ENCODE measurements around the gene SRP19. TPM values are rescaled to one million over a fixed set of nuclear protein-coding genes. Genes with fewer than 3 reads are reported as not detected.

The SRP19 gene
- polyA plus RNA-seq, 3 donors, result 18.6 to 87.4 (median 71.9) TPM

DNA sequence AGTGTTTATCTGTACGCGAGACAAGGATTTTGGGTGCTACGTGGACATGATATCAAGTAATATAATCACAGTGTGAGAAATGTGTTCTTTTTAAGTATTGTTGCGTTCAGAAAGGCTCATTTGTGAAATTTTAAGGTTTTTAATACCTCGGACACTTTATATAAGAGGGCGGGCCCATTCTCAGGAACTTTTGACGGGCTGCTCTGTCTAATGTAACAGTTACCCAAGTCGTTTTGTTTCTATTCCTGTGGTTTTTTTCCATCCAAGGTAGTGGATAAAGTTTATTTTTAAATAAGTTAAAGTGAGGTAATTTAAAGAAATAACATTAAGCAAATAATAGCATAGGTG is 525 bp downstream of the SRP19 start:
- Mint-ChIP-seq H3K9me3 (peaks cover 0 to 3% (median 0%) of the 10 kb centered on the region in 7 donors), H3K4me3 (peak overlapping the region; percentile 94 to 95), H3K4me1 (peaks cover 29% of the 10 kb centered on the region), H3K27me3 (ENCODE audit: low read depth in 3 of 3) (peaks cover 0 to 5% (median 4%) of the 10 kb centered on the region in 3 donors), H3K27ac (peak overlapping the region; percentile 92 to 97 (median 95)), H3K36me3 (peaks cover 24 to 36% of the 10 kb centered on the region in 2 donors)
- peak overlapping the region; percentile 91 for H3K9ac ChIP-seq (ENCODE audit: insufficient read depth, low read length, poor library complexity, severe bottlenecking)
- peak overlapping the region; percentile 95 for H3K4me2 ChIP-seq (replicated peaks; ENCODE audit: extremely low read depth, low read length, poor library complexity, severe bottlenecking)
- no peaks in the 10 kb centered on the region for H3K9me3 ChIP-seq (replicated peaks in 1 of 2; ENCODE audit: control insufficient read depth in 1 of 2, insufficient read depth in 1 of 2, low read length in 2 of 2)
- H3K27ac ChIP-seq (ENCODE audit: low read depth in 1 of 2, low read length in 2 of 2), result peak overlapping the region; percentile 89 to 92
- no peak for DNase-seq
- H3K79me2 ChIP-seq (ENCODE audit: insufficient read depth, low read length), result peaks cover 48% of the 10 kb centered on the region
- intact Hi-C loops (cut with micrococcal nuclease), result loop anchor here in 1 of 2 donors (5.0 kb wide), 2 partner anchors 61 to 116 kb away; partner anchors contain the start of genes DCP2 and REEP5
- H2AFZ ChIP-seq (ENCODE audit: insufficient read depth, low read depth, low read length, poor library complexity, severe bottlenecking), result peak overlapping the region; percentile 94
- peaks cover 7 to 9% of the 10 kb centered on the region in 2 donors for H3K27me3 ChIP-seq (ENCODE audit: control insufficient read depth in 2 of 2, insufficient read depth in 2 of 2, low read length in 2 of 2)
- H3K36me3 ChIP-seq (replicated peaks in 1 of 2; ENCODE audit: control insufficient read depth in 1 of 2, insufficient read depth in 2 of 2, low read length in 2 of 2), result peaks cover 27 to 39% of the 10 kb centered on the region in 2 donors
- TF ChIP-seq, protein P1, sequence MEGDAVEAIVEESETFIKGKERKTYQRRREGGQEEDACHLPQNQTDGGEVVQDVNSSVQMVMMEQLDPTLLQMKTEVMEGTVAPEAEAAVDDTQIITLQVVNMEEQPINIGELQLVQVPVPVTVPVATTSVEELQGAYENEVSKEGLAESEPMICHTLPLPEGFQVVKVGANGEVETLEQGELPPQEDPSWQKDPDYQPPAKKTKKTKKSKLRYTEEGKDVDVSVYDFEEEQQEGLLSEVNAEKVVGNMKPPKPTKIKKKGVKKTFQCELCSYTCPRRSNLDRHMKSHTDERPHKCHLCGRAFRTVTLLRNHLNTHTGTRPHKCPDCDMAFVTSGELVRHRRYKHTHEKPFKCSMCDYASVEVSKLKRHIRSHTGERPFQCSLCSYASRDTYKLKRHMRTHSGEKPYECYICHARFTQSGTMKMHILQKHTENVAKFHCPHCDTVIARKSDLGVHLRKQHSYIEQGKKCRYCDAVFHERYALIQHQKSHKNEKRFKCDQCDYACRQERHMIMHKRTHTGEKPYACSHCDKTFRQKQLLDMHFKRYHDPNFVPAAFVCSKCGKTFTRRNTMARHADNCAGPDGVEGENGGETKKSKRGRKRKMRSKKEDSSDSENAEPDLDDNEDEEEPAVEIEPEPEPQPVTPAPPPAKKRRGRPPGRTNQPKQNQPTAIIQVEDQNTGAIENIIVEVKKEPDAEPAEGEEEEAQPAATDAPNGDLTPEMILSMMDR (IDR thresholded peaks at IDR 0.05), result no peak
- H3K4me3 ChIP-seq (replicated peaks in 1 of 3; ENCODE audit: low read depth in 2 of 3, low read length in 3 of 3), result peak overlapping the region; percentile 92 to 96 (median 95)
- H4K20me1 ChIP-seq (ENCODE audit: insufficient read depth, low read length), result peaks cover 27% of the 10 kb centered on the region
- WGBS (ENCODE audit: insufficient coverage), result 0% methylated on average over 2 of the region's 8 CpGs
- peaks cover 12 to 20% of the 10 kb centered on the region in 2 donors for H3K4me1 ChIP-seq (ENCODE audit: control insufficient read depth in 1 of 2, insufficient read depth in 2 of 2, low read length in 2 of 2)

DNA sequence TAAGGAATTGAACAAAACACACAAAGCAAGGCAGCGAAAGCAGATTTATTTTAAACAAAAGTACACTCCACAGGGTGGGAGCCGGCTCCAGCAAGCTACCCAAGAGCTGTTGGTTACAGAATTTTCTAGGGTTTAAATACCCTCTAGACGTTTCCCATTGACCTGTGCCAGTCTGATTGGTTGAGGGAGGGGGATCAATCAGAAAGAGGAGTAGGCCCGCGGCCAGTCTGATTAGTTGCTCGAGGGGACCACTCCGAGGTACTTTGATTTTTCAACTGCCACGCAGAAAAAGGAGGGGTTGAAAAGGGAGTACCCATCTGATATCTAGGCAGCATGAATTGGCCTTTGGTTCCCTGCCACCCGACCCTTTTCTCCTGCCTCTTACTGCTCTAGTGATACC is 998 bp downstream of the SRP19 start:
- Histone ChIP-seq H3K4me1 (ENCODE audit: control insufficient read depth in 1 of 2, insufficient read depth in 2 of 2, low read length in 2 of 2) (peaks cover 12 to 20% of the 10 kb centered on the region in 2 donors), H3K9me3 (replicated peaks in 1 of 2; ENCODE audit: control insufficient read depth in 1 of 2, insufficient read depth in 1 of 2, low read length in 2 of 2) (no peaks in the 10 kb centered on the region), H3K4me2 (replicated peaks; ENCODE audit: extremely low read depth, low read length, poor library complexity, severe bottlenecking) (peak overlapping the region; percentile 95), H4K20me1 (ENCODE audit: insufficient read depth, low read length) (peaks cover 27% of the 10 kb centered on the region), H3K27me3 (ENCODE audit: control insufficient read depth in 2 of 2, insufficient read depth in 2 of 2, low read length in 2 of 2) (peaks cover 3 to 9% of the 10 kb centered on the region in 2 donors), H3K4me3 (replicated peaks in 1 of 3; ENCODE audit: low read depth in 2 of 3, low read length in 3 of 3) (peak overlapping the region; percentile 92 to 96 (median 95)), H3K27ac (ENCODE audit: low read depth in 1 of 2, low read length in 2 of 2) (peak overlapping the region in 1 of 2 donors; percentile 92), H2AFZ (ENCODE audit: insufficient read depth, low read depth, low read length, poor library complexity, severe bottlenecking) (no peak overlapping the region), H3K9ac (ENCODE audit: insufficient read depth, low read length, poor library complexity, severe bottlenecking) (peak overlapping the region; percentile 91), H3K79me2 (ENCODE audit: insufficient read depth, low read length) (peaks cover 48% of the 10 kb centered on the region), H3K36me3 (replicated peaks in 1 of 2; ENCODE audit: control insufficient read depth in 1 of 2, insufficient read depth in 2 of 2, low read length in 2 of 2) (peaks cover 30 to 44% of the 10 kb centered on the region in 2 donors)
- peak overlapping the region in 5 of 7 donors; percentile 19 to 92 (median 54) for H3K27ac Mint-ChIP-seq
- H3K9me3 Mint-ChIP-seq, result peaks cover 0 to 3% (median 0%) of the 10 kb centered on the region in 7 donors
- H3K36me3 Mint-ChIP-seq, result peaks cover 28 to 40% of the 10 kb centered on the region in 2 donors
- H3K27me3 Mint-ChIP-seq (ENCODE audit: low read depth in 3 of 3), result peaks cover 0 to 5% (median 4%) of the 10 kb centered on the region in 3 donors
- TF ChIP-seq, protein P1 (IDR thresholded peaks at IDR 0.05), result no peak
- DNase-seq, result no peak
- peak overlapping the region; percentile 94 to 95 for H3K4me3 Mint-ChIP-seq
- H3K4me1 Mint-ChIP-seq, result peaks cover 30% of the 10 kb centered on the region
- WGBS (ENCODE audit: insufficient coverage), result 60% methylated on average over 2 of the region's 9 CpGs
- intact Hi-C loops (cut with micrococcal nuclease), result loop anchor here in 1 of 2 donors (5.0 kb wide), 2 partner anchors 60 to 115 kb away; partner anchors contain the start of genes DCP2 and REEP5

Data from CD14-positive monocyte (primary cell).